Gastrocnemius medialis (tissue), 4 donors: Measurements from ENCODE around the gene MAU2.

Source experiments
- CTCF ChIP-seq, 5 experiments: fragments of 450-650 bp in 3 of 5; fragments of 200-600 bp in 2 of 5; sonication (generic) in 2 of 5; IDR thresholded peaks in 4 of 5; conservative IDR thresholded peaks in 1 of 5; 1 replicate in 4 of 5; 2 replicates in 1 of 5; pipeline ENCODE4 v1.5.1; 2016 to 2019; ENCODE audit warnings: antibody characterized with exemption in 5 of 5, mild to moderate bottlenecking in 3 of 5, moderate library complexity in 3 of 5
- POLR2A ChIP-seq, 2 donors: fragments of 450-650 bp; IDR thresholded peaks; one replicate each; pipeline ENCODE4 v1.6.1; 2017; ENCODE audit warnings: antibody characterized with exemption in 2 of 2, mild to moderate bottlenecking in 2 of 2, moderate library complexity in 2 of 2

GRCh38 chr19:19338082-19338481 lies 17.5 kb downstream of the MAU2 start:
- TF ChIP-seq CTCF (IDR thresholded peaks at IDR 0.05 in 4 of 5, conservative IDR thresholded peaks at IDR 0.05 in 1 of 5) (no peak), POLR2A (IDR thresholded peaks at IDR 0.05) (no peak)
